Adrenal gland (tissue), 5 donors: Measurements from ENCODE around the gene IL32.

Experiments
- CTCF ChIP-seq, 6 experiments: fragments of 450-650 bp in 4 of 6; fragments of 200-600 bp in 2 of 6; sonication (generic) in 1 of 6; IDR thresholded peaks; 1 replicate in 5 of 6; 2 replicates in 1 of 6; pipeline versions ENCODE4 v1.5.1 to v1.8.0; 2016 to 2021; ENCODE audit warnings: antibody characterized with exemption in 6 of 6, mild to moderate bottlenecking in 2 of 6, moderate library complexity in 1 of 6
- POLR2A ChIP-seq, 2 donors: fragments of 450-650 bp; IDR thresholded peaks; one replicate each; pipeline ENCODE4 v1.6.1; 2017; ENCODE audit warnings: antibody characterized with exemption in 2 of 2, mild to moderate bottlenecking in 2 of 2, moderate library complexity in 1 of 2
- donor health status: DM: no; HTN: no; CAD: no.

- TF ChIP-seq CTCF (IDR thresholded peaks at IDR 0.05) (no peak), POLR2A (IDR thresholded peaks at IDR 0.05) (no peak)
Observed at GRCh38 chr16:3058139-3059030, 7.1 kb upstream of the IL32 start.
